ENCODE results near the gene HSPD1.

HSPD1 gene

GRCh38 chr2:197499594-197500502, at the start of gene HSPD1, which contains the start of gene HSPE1 (continued):
- peak; percentile 92 for TF ChIP-seq ZNF692 (tag by site-specific recombination; IDR thresholded peaks at IDR 0.05)
- peak; percentile 98 for TF ChIP-seq ZXDB (tag by site-specific recombination; IDR thresholded peaks at IDR 0.05)
- TF ChIP-seq ZNF23 (tag by site-specific recombination; IDR thresholded peaks at IDR 0.05; ENCODE audit: borderline replicate concordance): no peak
- TF ChIP-seq ZNF223 (tag by site-specific recombination; IDR thresholded peaks at IDR 0.05): no peak
- TF ChIP-seq REPIN1 (tag by site-specific recombination; IDR thresholded peaks at IDR 0.05; ENCODE audit: low read depth): peak; percentile 63; the same call in 1 of the 2 replicates
- peak; percentile 77 for TF ChIP-seq ZSCAN4 (tag by site-specific recombination; IDR thresholded peaks at IDR 0.05)
- peak; percentile 73 for TF ChIP-seq ZNF2 (tag by site-specific recombination; IDR thresholded peaks at IDR 0.05)
- TF ChIP-seq CTCF (tag by site-specific recombination; IDR thresholded peaks at IDR 0.05): peak; percentile 70
- peak; percentile 89 for TF ChIP-seq ZSCAN23 (tag by site-specific recombination; IDR thresholded peaks at IDR 0.05)
- TF ChIP-seq ZBTB48 (tag by site-specific recombination; IDR thresholded peaks at IDR 0.05): peak; percentile 98
- peak; percentile 76 for TF ChIP-seq YY2 (tag by site-specific recombination; IDR thresholded peaks at IDR 0.05)
- no peak for TF ChIP-seq ZNF510 (tag by site-specific recombination; IDR thresholded peaks at IDR 0.05; ENCODE audit: insufficient replicate concordance)
- no peak for TF ChIP-seq MZF1 (tag by site-specific recombination; IDR thresholded peaks at IDR 0.05; ENCODE audit: borderline replicate concordance)
- peak; percentile 76 for TF ChIP-seq YY1 (tag by site-specific recombination; IDR thresholded peaks at IDR 0.05)
- no peak for TF ChIP-seq ZNF555 (tag by site-specific recombination; conservative IDR thresholded peaks at IDR 0.05)
- peak; percentile 97 for TF ChIP-seq ZEB2 (tag by site-specific recombination; IDR thresholded peaks at IDR 0.05)
- TF ChIP-seq ZBTB8A (tag by site-specific recombination; IDR thresholded peaks at IDR 0.05): peak; percentile 96
- peak; percentile 21 for TF ChIP-seq GLIS2 (tag by site-specific recombination; IDR thresholded peaks at IDR 0.05)
- no peak for TF ChIP-seq ZNF169 (tag by site-specific recombination; IDR thresholded peaks at IDR 0.05)
- TF ChIP-seq ZNF274 (IDR thresholded peaks at IDR 0.05; ENCODE audit: low read length): no peak
- TF ChIP-seq ZNF274 (tag by site-specific recombination; IDR thresholded peaks at IDR 0.05; ENCODE audit: borderline replicate concordance): no peak
- TF ChIP-seq ZNF768 (tag by site-specific recombination; IDR thresholded peaks at IDR 0.05): no peak
- TF ChIP-seq EGR2 (tag by site-specific recombination; IDR thresholded peaks at IDR 0.05; ENCODE audit: low read depth): peak; percentile 91
- no peak for TF ChIP-seq ZNF658 (tag by site-specific recombination; IDR thresholded peaks at IDR 0.05)
- TF ChIP-seq ZNF549 (tag by site-specific recombination; IDR thresholded peaks at IDR 0.05): no peak
- TF ChIP-seq REST (tag by site-specific recombination; IDR thresholded peaks at IDR 0.05): peak; percentile 39; the same call in 1 of the 2 replicates
- TF ChIP-seq ZFP3 (tag by site-specific recombination; IDR thresholded peaks at IDR 0.05; ENCODE audit: low read depth): 0 out of 2 replicates have a peak, but pooled peaks have one; percentile 23
- TF ChIP-seq ZNF580 (tag by site-specific recombination; IDR thresholded peaks at IDR 0.05): peak; percentile 92; the same call in 1 of the 2 replicates
- TF ChIP-seq FEZF1 (tag by site-specific recombination; IDR thresholded peaks at IDR 0.05): peak; percentile 58
- peak; percentile 70; the same call in 1 of the 2 replicates for TF ChIP-seq BCL11B (tag by site-specific recombination; IDR thresholded peaks at IDR 0.05; ENCODE audit: low read depth)
- TF ChIP-seq ZNF341 (tag by site-specific recombination; IDR thresholded peaks at IDR 0.05; ENCODE audit: low read depth): peak; percentile 76
- TF ChIP-seq RBAK (tag by site-specific recombination; IDR thresholded peaks at IDR 0.05): no peak
- TF ChIP-seq KLF8 (tag by site-specific recombination; IDR thresholded peaks at IDR 0.05): peak; percentile 99
